Activated CD8-positive, alpha-beta T cell treated with anti-CD3 and anti-CD28 coated beads, Interleukin-2, amount 10 ng/mL, durations not matched to agents 7 days and 5 days (primary cell): ENCODE results near the gene VEGFA. TPM values are rescaled to one million over a fixed set of nuclear protein-coding genes. Genes with fewer than 3 reads are reported as not detected.

Experiments used
- ATAC-seq: fragments of 150-1000 bp; cut with Tn5 transposase; one replicate; pipeline ENCODE4 v1.10.0; 2021; ENCODE audit warnings: moderate library complexity
- CTCF ChIA-PET: fragments of 350-600 bp; sonication (Branson Sonifier 250); formaldehyde crosslinking; loops from one replicate; lab custom pipeline; 2021; ENCODE audit warnings: antibody characterized with exemption; lab: Charles Lee
- POLR2A ChIA-PET: fragments of 350-600 bp; sonication (Branson Sonifier 250); formaldehyde crosslinking; loops from one replicate; lab custom pipeline; 2021; ENCODE audit warnings: antibody characterized with exemption; lab: Charles Lee
- DNase-seq: peaks from one replicate; pipeline ENCODE4 v3.0.0-alpha.2; 2020
- H3K27ac Mint-ChIP-seq: one replicate; pipeline ENCODE4 v1.8.0; 2021; ENCODE audit warnings: mild to moderate bottlenecking, mixed read lengths
- H3K27me3 Mint-ChIP-seq: one replicate; pipeline ENCODE4 v1.8.0; 2021; ENCODE audit warnings: low read depth, mixed read lengths
- H3K36me3 Mint-ChIP-seq: one replicate; pipeline ENCODE4 v1.8.0; 2021; ENCODE audit warnings: low read depth, mixed read lengths
- H3K4me1 Mint-ChIP-seq: one replicate; pipeline ENCODE4 v1.8.0; 2021; ENCODE audit warnings: low read depth, mixed read lengths
- H3K4me3 Mint-ChIP-seq: one replicate; pipeline ENCODE4 v1.8.0; 2021; ENCODE audit warnings: mild to moderate bottlenecking, mixed read lengths
- H3K9me3 Mint-ChIP-seq: one replicate; pipeline ENCODE4 v1.8.0; 2022; ENCODE audit warnings: mixed read lengths; ENCODE audit not compliant: insufficient read depth
- total RNA-seq, 2 experiments: library from RNA; stranded (reverse); gene quantifications; one replicate each; pipeline ENCODE4 v1.2.3, GENCODE V29; 2021

The VEGFA gene
- total RNA-seq, 2 experiments from 2014 or later, result 37.9 to 39.3 TPM

- peaks cover 57% of the 10 kb centered on the region for H3K4me1 Mint-ChIP-seq
- H3K27me3 Mint-ChIP-seq, result no peaks in the 10 kb centered on the region
- H3K9me3 Mint-ChIP-seq, result no peaks in the 10 kb centered on the region
- no peak for DNase-seq
- H3K36me3 Mint-ChIP-seq, result peaks cover 43% of the 10 kb centered on the region
- no peak for ATAC-seq
- ChIA-PET CTCF (interaction anchor here (0.6 to 5.5 kb wide), 35 partner anchors 9 to 311 kb away, joined by 3 to 64 read pairs (median 4); partner anchors contain the start of genes GTPBP2 and MRPS18A), POLR2A (interaction anchor here (0.7 to 1.0 kb wide), 6 partner anchors 8 to 299 kb away, joined by 3 read pairs; partner anchors contain the start of gene GTPBP2)
- no peak overlapping the region for H3K27ac Mint-ChIP-seq
- H3K4me3 Mint-ChIP-seq, result no peak overlapping the region
These were observed 4.2 kb downstream of the VEGFA start for GRCh38 chr6:43773980-43774775.

DNA sequence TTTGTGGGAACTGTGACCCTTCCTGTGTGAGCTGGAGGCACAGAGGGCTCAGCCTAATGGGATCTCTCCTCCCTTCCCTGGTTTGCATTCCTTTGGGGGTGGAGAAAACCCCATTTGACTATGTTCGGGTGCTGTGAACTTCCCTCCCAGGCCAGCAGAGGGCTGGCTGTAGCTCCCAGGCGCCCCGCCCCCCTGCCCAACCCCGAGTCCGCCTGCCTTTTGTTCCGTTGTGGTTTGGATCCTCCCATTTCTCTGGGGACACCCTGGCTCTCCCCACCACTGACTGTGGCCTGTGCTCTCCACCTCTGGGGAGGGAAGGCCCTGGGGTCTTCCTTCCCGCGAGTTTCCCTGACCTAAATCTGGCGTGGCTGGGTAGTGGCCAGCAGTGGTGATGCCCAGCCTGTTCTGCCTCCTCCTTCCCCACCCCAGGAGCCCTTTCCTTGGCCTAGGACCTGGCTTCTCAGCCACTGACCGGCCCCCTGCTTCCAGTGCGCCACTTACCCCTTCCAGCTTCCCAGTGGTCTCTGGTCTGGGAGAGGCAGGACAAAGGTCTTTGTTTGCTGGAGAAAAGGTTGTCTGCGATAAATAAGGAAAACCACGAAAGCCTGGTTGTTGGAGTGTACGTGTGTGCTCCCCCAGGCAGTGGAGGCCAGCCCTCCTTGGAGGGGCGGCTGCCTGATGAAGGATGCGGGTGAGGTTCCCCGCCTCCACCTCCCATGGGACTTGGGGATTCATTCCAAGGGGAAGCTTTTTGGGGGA lies 4.9 kb downstream of the VEGFA start:
- Mint-ChIP-seq H3K27me3 (no peaks in the 10 kb centered on the region), H3K4me3 (no peak overlapping the region), H3K36me3 (peaks cover 46% of the 10 kb centered on the region), H3K27ac (no peak overlapping the region), H3K4me1 (peaks cover 50% of the 10 kb centered on the region), H3K9me3 (no peaks in the 10 kb centered on the region)
- ATAC-seq (no peak), DNase-seq (peak; percentile 75)
- ChIA-PET POLR2A (interaction anchor here (0.7 to 1.0 kb wide), 6 partner anchors 9 to 298 kb away, joined by 3 read pairs; partner anchors contain the start of gene GTPBP2), CTCF (interaction anchor here (0.6 to 5.5 kb wide), 31 partner anchors 8 to 362 kb away, joined by 3 to 64 read pairs (median 5); partner anchors contain the start of genes GTPBP2 and MRPS18A)

GRCh38 chr6:43775535-43775885 lies 5.5 kb downstream of the VEGFA start:
- POLR2A ChIA-PET, result no interaction called here
- no peaks in the 10 kb centered on the region for H3K9me3 Mint-ChIP-seq
- peaks cover 45% of the 10 kb centered on the region for H3K36me3 Mint-ChIP-seq
- peaks cover 48% of the 10 kb centered on the region for H3K4me1 Mint-ChIP-seq
- ATAC-seq, result no peak
- H3K4me3 Mint-ChIP-seq, result no peak overlapping the region
- H3K27ac Mint-ChIP-seq, result no peak overlapping the region
- no peak for DNase-seq
- CTCF ChIA-PET, result interaction anchor here (1.0 to 5.5 kb wide), 7 partner anchors 8 to 361 kb away, joined by 3 to 64 read pairs (median 11); partner anchors contain the start of gene MRPS18A
- no peaks in the 10 kb centered on the region for H3K27me3 Mint-ChIP-seq

DNA sequence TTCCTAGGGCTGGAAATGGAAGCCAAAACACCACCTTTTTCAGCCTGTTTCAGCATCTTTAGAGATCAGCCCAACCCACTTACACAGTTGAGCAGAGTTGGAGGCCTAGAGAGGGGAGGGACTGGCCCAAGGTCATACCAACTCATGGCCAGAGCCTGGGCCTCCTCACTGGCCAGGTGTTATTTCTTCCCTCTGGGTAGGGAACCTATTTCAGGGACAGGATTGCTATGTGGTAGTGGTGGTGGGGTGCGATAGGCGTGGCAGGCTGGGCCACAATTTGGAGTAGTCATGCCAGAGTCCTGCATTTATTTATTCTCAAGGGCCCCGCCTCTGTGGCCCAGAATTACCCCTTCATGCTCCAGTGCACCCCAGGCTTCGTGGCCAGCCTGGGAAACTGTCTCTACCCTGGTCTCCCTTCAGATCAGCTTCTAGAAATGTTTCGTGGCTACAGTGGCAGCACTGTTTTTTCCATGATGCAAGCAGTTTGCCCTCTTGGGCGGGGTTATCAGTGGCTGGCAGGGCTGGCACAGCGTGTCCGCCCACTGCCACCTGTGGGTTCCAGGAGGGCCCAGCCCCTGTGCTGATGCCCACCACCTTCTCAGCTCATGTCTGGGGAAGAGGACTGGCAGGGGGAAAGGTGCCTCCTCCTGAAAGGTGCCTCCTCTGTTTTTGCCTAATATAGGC lies 6.2 kb downstream of the VEGFA start:
- H3K27ac Mint-ChIP-seq, result no peak overlapping the region
- no peak overlapping the region for H3K4me3 Mint-ChIP-seq
- no peaks in the 10 kb centered on the region for H3K9me3 Mint-ChIP-seq
- no peak for DNase-seq
- H3K36me3 Mint-ChIP-seq, result peaks cover 48% of the 10 kb centered on the region
- ChIA-PET CTCF (interaction anchor here (0.7 to 5.5 kb wide), 7 partner anchors 10 to 303 kb away, joined by 3 to 64 read pairs (median 4); no protein-coding TSS in a partner anchor), POLR2A (no interaction called here)
- no peaks in the 10 kb centered on the region for H3K27me3 Mint-ChIP-seq
- no peak for ATAC-seq
- peaks cover 48% of the 10 kb centered on the region for H3K4me1 Mint-ChIP-seq

DNA sequence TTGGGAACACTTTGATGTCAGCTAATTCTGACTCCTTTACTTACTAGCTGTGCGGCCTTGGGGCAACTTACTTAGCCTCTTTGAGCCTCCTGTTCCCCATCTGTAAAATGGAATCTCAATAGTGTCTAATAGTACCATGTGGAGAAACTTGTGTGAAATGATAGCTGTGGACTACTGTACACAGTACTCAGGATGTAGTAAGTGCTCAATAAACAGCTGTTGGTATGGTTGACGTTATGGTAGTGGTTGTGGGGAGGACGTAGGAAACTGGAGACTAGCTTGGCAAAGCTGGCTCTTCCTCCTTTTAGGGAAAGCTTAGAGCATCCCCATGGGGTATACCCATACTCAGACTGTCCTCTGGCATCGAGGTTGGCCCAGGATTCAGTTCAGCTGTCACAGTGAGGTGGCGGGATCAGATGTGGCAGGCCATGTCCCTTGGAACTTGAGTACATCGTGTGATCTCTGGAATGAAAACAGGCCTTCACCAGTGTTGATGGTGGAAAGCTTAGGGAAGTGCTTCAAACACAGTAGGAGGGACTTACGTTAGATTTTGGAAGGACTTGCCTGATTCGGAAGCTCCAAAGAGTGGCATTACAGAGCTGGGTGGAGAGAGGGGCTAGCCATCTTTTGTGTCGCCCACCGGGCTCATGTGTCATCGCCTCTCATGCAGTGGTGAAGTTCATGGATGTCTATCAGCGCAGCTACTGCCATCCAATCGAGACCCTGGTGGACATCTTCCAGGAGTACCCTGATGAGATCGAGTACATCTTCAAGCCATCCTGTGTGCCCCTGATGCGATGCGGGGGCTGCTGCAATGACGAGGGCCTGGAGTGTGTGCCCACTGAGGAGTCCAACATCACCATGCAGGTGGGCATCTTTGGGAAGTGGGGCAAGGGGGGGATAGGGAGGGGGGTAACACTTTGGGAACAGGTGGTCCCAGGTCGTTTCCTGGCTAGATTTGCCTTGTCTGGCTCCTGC lies 7.1 kb downstream of the VEGFA start:
- Mint-ChIP-seq H3K4me1 (peaks cover 46% of the 10 kb centered on the region), H3K36me3 (peaks cover 49% of the 10 kb centered on the region)

GRCh38 chr6:43778131-43778855 lies 8.3 kb downstream of the VEGFA start:
- Mint-ChIP-seq H3K4me3 (no peak overlapping the region), H3K4me1 (peaks cover 35% of the 10 kb centered on the region), H3K9me3 (no peaks in the 10 kb centered on the region), H3K27me3 (no peaks in the 10 kb centered on the region), H3K36me3 (peaks cover 43% of the 10 kb centered on the region), H3K27ac (no peak overlapping the region)
- POLR2A ChIA-PET, result no interaction called here
- CTCF ChIA-PET, result interaction anchor here (1.1 to 1.6 kb wide), 3 partner anchors 110 to 302 kb away, joined by 3 read pairs; no protein-coding TSS in a partner anchor
- no peak for DNase-seq
- ATAC-seq, result no peak

More for the DNA sequence above, 7.1 kb downstream of the VEGFA start:
- H3K27me3 Mint-ChIP-seq, result no peaks in the 10 kb centered on the region
- no peak for ATAC-seq
- H3K9me3 Mint-ChIP-seq, result no peaks in the 10 kb centered on the region
- CTCF ChIA-PET, result interaction anchor here (0.7 to 5.5 kb wide), 9 partner anchors 11 to 302 kb away, joined by 3 to 59 read pairs (median 3); no protein-coding TSS in a partner anchor
- H3K27ac Mint-ChIP-seq, result no peak overlapping the region
- DNase-seq, result no peak
- H3K4me3 Mint-ChIP-seq, result no peak overlapping the region
- POLR2A ChIA-PET, result interaction anchor here (0.6 kb wide), 1 partner anchor 368 kb away, joined by 3 read pairs; no protein-coding TSS in a partner anchor

DNA sequence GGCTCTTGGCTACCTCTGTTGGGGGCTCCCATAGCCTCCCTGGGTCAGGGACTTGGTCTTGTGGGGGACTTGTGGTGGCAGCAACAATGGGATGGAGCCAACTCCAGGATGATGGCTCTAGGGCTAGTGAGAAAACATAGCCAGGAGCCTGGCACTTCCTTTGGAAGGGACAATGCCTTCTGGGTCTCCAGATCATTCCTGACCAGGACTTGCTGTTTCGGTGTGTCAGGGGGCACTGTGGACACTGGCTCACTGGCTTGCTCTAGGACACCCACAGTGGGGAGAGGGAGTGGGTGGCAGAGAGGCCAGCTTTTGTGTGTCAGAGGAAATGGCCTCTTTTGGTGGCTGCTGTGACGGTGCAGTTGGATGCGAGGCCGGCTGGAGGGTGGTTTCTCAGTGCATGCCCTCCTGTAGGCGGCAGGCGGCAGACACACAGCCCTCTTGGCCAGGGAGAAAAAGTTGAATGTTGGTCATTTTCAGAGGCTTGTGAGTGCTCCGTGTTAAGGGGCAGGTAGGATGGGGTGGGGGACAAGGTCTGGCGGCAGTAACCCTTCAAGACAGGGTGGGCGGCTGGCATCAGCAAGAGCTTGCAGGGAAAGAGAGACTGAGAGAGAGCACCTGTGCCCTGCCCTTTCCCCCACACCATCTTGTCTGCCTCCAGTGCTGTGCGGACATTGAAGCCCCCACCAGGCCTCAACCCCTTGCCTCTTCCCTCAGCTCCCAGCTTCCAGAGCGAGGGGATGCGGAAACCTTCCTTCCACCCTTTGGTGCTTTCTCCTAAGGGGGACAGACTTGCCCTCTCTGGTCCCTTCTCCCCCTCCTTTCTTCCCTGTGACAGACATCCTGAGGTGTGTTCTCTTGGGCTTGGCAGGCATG lies 9.2 kb downstream of the VEGFA start:
- no peaks in the 10 kb centered on the region for H3K27me3 Mint-ChIP-seq
- no peaks in the 10 kb centered on the region for H3K9me3 Mint-ChIP-seq
- no peak for DNase-seq
- H3K4me1 Mint-ChIP-seq, result peaks cover 26% of the 10 kb centered on the region
- ATAC-seq, result no peak
- ChIA-PET CTCF (interaction anchor here (1.0 to 1.1 kb wide), 2 partner anchors 299 to 301 kb away, joined by 3 read pairs; no protein-coding TSS in a partner anchor), POLR2A (no interaction called here)
- H3K27ac Mint-ChIP-seq, result no peak overlapping the region
- H3K36me3 Mint-ChIP-seq, result peaks cover 46% of the 10 kb centered on the region
- no peak overlapping the region for H3K4me3 Mint-ChIP-seq

DNA sequence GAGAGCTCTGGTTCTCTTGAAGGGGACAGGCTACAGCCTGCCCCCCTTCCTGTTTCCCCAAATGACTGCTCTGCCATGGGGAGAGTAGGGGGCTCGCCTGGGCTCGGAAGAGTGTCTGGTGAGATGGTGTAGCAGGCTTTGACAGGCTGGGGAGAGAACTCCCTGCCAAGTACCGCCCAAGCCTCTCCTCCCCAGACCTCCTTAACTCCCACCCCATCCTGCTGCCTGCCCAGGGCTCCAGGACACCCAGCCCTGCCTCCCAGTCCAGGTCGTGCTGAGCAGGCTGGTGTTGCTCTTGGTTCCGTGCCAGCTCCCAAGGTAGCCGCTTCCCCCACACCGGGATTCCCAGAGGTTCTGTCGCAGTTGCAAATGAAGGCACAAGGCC lies 9.8 kb downstream of the VEGFA start:
- no peak overlapping the region for H3K27ac Mint-ChIP-seq
- ATAC-seq, result no peak
- H3K4me1 Mint-ChIP-seq, result peaks cover 20% of the 10 kb centered on the region
- no peak overlapping the region for H3K4me3 Mint-ChIP-seq
- no peak for DNase-seq
- H3K36me3 Mint-ChIP-seq, result peaks cover 51% of the 10 kb centered on the region
- ChIA-PET POLR2A (no interaction called here), CTCF (interaction anchor here (1.0 kb wide), 1 partner anchor 299 kb away, joined by 3 read pairs; no protein-coding TSS in a partner anchor)
- H3K9me3 Mint-ChIP-seq, result no peaks in the 10 kb centered on the region
- H3K27me3 Mint-ChIP-seq, result no peaks in the 10 kb centered on the region

GRCh38 chr6:43780293-43780692 lies 10.3 kb downstream of the VEGFA start:
- DNase-seq (no peak), ATAC-seq (no peak)
- no peak overlapping the region for H3K4me3 Mint-ChIP-seq
- H3K27me3 Mint-ChIP-seq, result no peaks in the 10 kb centered on the region
- H3K9me3 Mint-ChIP-seq, result no peaks in the 10 kb centered on the region
- H3K36me3 Mint-ChIP-seq, result peaks cover 55% of the 10 kb centered on the region
- peaks cover 15% of the 10 kb centered on the region for H3K4me1 Mint-ChIP-seq
- CTCF ChIA-PET, result no interaction called here
- H3K27ac Mint-ChIP-seq, result no peak overlapping the region
- POLR2A ChIA-PET, result no interaction called here
